Suprapubic skin (tissue), 4 donors: ENCODE results near the gene GRB14. TPM values are rescaled to one million over a fixed set of nuclear protein-coding genes. Genes with fewer than 3 reads are reported as not detected.
"Not testable (repeated sequence)": the region's sequence is repeated elsewhere in the genome, so short reads cannot be mapped to it uniquely, and the experiment has no call there.

Experiments
- DNase-seq, 2 donors: peaks; one replicate each; pipeline ENCODE4 v3.0.0-alpha.2; 2019; ENCODE audit warnings: low spot score in 2 of 2
- H3K27ac ChIP-seq: fragments of 200-600 bp; sonication (generic); one replicate; pipeline ENCODE4 v1.5.1; 2019
- H3K27me3 ChIP-seq: fragments of 200-600 bp; sonication (generic); one replicate; pipeline ENCODE4 v1.5.1; 2019
- H3K36me3 ChIP-seq: fragments of 200-600 bp; sonication (generic); one replicate; pipeline ENCODE4 v1.5.1; 2019
- H3K4me1 ChIP-seq: fragments of 200-600 bp; sonication (generic); one replicate; pipeline ENCODE4 v1.5.1; 2019
- H3K4me3 ChIP-seq: fragments of 200-600 bp; sonication (generic); one replicate; pipeline ENCODE4 v1.5.1; 2019; ENCODE audit warnings: mild to moderate bottlenecking
- H3K9me3 ChIP-seq: fragments of 200-600 bp; sonication (generic); one replicate; pipeline ENCODE4 v1.5.1; 2019
- EP300 ChIP-seq: sonication (generic); formaldehyde crosslinking; IDR thresholded peaks from one replicate; pipeline ENCODE4 v1.6.1; 2017; ENCODE audit warnings: antibody characterized with exemption
- POLR2A ChIP-seq, 2 donors: fragments of 450-650 bp; IDR thresholded peaks; one replicate each; pipeline ENCODE4 v1.6.1; 2017; ENCODE audit warnings: antibody characterized with exemption in 2 of 2, mild to moderate bottlenecking in 2 of 2, moderate library complexity in 2 of 2
- POLR2AphosphoS5 ChIP-seq, 3 donors: sonication (generic); formaldehyde crosslinking; IDR thresholded peaks; one replicate each; pipeline ENCODE4 v1.6.1; 2017; ENCODE audit warnings: antibody characterized with exemption in 3 of 3
- WGBS: methylation state at CpG from one replicate; pipeline ENCODE4 v1.1.5; 2018; 5-methylcytosine and 5-hydroxymethylcytosine counted together
- total RNA-seq, 4 donors: library from RNA; depleted of rRNA; stranded (reverse); fragments of >200 nt; gene quantifications; one replicate each; pipeline ENCODE4 v1.1.0, GENCODE V29; 2016
- TF ChIP-seq, protein P1 (sequence below), 2 donors: fragments of 200-600 bp in 1 of 2; fragments of 450-650 bp in 1 of 2; sonication (generic) in 1 of 2; IDR thresholded peaks; one replicate each; pipeline ENCODE4 v1.5.1; 2016 to 2019; ENCODE audit warnings: antibody characterized with exemption in 2 of 2, mild to moderate bottlenecking in 1 of 2, moderate library complexity in 1 of 2

The GRB14 gene
- total RNA-seq, 4 donors from 2014 or later = 2.2 to 8.4 (median 5.1) TPM

DNA sequence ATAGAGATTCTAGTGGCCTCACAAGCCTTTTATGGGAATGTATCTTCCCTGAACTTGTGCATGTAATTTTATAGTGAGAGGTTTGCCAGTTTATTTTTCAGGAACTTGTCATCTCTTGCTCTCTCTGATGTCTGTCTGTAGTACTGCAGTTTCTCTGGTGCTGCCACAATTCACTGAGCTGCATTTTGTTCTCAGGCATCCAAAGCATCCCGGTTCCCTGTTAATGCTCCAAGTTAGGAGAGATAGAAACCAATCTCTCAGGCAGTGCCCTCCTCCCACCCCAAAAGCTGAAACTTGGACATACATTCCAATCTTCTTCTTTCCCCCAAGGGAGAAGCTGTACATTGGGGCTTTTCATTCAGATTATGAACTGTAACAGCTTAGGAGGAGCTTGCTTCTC lies 30.1 kb upstream of the GRB14 start:
- no peak overlapping the region for H3K27ac ChIP-seq
- H3K4me3 ChIP-seq = no peak overlapping the region
- H3K27me3 ChIP-seq = no peaks in the 10 kb centered on the region
- 56% methylated on average over 1 of the region's 1 CpG for WGBS
- TF ChIP-seq POLR2AphosphoS5 (IDR thresholded peaks at IDR 0.05) (no peak), POLR2A (IDR thresholded peaks at IDR 0.05) (no peak), EP300 (no peak)
- TF ChIP-seq, protein P1, sequence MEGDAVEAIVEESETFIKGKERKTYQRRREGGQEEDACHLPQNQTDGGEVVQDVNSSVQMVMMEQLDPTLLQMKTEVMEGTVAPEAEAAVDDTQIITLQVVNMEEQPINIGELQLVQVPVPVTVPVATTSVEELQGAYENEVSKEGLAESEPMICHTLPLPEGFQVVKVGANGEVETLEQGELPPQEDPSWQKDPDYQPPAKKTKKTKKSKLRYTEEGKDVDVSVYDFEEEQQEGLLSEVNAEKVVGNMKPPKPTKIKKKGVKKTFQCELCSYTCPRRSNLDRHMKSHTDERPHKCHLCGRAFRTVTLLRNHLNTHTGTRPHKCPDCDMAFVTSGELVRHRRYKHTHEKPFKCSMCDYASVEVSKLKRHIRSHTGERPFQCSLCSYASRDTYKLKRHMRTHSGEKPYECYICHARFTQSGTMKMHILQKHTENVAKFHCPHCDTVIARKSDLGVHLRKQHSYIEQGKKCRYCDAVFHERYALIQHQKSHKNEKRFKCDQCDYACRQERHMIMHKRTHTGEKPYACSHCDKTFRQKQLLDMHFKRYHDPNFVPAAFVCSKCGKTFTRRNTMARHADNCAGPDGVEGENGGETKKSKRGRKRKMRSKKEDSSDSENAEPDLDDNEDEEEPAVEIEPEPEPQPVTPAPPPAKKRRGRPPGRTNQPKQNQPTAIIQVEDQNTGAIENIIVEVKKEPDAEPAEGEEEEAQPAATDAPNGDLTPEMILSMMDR (IDR thresholded peaks at IDR 0.05) = no peak
- no peaks in the 10 kb centered on the region for H3K4me1 ChIP-seq
- no peak for DNase-seq
- H3K36me3 ChIP-seq = no peaks in the 10 kb centered on the region
- H3K9me3 ChIP-seq = peaks cover 18% of the 10 kb centered on the region

DNA sequence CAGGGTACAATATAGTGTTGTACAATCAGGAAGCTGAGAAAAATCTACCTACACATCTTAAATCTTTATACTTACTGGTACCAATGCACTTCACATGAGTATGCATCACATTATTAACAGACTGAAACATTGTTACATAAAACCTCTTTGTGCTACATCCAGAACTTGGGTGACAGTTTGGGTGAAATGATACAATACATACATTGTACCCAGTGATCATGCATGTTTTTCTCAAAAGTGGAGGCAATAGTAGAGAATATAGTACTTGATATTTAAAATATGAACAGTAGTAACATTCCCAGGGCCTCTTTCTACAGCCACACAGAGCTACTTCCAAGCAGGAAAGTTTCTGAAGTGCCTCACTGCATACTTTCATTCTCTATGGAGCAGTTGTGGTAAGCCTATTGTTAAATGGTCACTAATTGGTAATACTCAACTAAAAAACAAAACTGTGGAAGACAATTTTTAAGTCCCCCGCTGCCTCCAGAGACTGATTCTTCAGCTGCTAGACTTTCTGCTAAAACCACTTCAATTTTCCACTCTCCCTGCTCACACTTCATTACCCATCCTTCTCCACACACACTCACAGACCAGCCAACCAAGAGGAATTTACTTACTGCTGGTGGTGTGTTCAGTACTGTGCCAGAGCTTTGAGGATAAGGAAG lies 22.9 kb upstream of the GRB14 start:
- Histone ChIP-seq H3K27ac (no peak overlapping the region), H3K27me3 (no peaks in the 10 kb centered on the region), H3K9me3 (peaks cover 18% of the 10 kb centered on the region), H3K4me3 (no peak overlapping the region), H3K4me1 (no peaks in the 10 kb centered on the region), H3K36me3 (no peaks in the 10 kb centered on the region)
- TF ChIP-seq EP300 (no peak), POLR2AphosphoS5 (IDR thresholded peaks at IDR 0.05) (no peak), POLR2A (IDR thresholded peaks at IDR 0.05) (no peak)
- TF ChIP-seq, protein P1 (IDR thresholded peaks at IDR 0.05) = no peak
- DNase-seq = no peak
- 90% methylated on average over 1 of the region's 1 CpG for WGBS

DNA sequence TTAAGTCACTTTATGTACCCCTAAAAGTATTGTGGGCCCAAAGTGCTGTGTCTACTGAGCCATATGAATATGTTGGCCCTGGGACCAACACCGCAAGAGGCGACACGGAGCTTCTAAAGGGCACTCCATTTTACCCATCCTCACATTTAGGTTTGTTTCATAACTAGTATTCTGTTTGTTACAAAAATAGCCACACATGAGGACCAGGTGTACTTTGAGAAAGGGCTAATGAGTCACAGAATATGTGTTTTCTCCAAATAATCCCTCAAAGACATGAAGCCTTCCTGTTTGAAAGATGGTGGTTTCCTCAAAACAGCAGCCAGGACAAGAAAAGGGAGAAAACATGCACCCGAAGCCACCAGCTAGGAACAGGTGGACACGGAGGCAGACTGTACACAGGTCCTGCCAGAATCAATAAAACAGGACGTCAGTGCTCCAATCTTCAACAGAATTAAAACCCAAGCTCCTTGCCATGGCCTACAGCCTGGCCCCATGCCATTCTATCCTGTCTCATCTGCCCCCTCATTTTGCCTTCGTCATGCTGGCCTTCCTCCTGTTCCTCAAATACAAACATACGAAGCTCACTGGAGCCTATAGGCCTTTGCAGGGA lies 21.8 kb upstream of the GRB14 start:
- no peak for TF ChIP-seq POLR2A (IDR thresholded peaks at IDR 0.05)
- TF ChIP-seq, protein P1 (IDR thresholded peaks at IDR 0.05) = no peak
- H3K27ac ChIP-seq = no peak overlapping the region
- H3K27me3 ChIP-seq = no peaks in the 10 kb centered on the region
- peaks cover 6% of the 10 kb centered on the region for H3K9me3 ChIP-seq
- 85% methylated on average over 8 of the region's 8 CpGs for WGBS
- no peaks in the 10 kb centered on the region for H3K36me3 ChIP-seq
- H3K4me3 ChIP-seq = no peak overlapping the region
- H3K4me1 ChIP-seq = no peaks in the 10 kb centered on the region
- DNase-seq = no peak

DNA sequence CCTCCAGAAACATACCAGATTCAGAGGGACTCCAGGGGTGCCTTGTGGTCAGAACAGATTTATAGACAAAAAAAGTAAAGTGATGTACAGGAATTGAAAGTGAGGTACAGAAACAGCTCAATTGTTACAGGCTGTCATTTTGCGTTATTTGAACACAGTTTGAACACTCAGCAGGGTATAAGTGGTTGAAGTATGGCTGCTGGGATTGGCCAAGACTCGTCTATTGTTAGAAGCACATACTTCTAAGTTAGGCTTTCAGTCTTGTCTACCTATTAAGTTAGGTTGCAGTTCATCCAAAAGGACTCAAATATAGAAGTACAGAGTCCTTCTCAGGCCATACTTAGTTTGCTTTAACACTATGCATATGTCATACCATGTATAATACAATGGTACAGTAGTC lies 21.0 kb upstream of the GRB14 start:
- no peak for DNase-seq
- H3K27ac ChIP-seq = no peak overlapping the region
- no peaks in the 10 kb centered on the region for H3K9me3 ChIP-seq
- TF ChIP-seq, protein P1 (IDR thresholded peaks at IDR 0.05) = no peak
- TF ChIP-seq EP300 (no peak), POLR2AphosphoS5 (IDR thresholded peaks at IDR 0.05) (no peak), POLR2A (IDR thresholded peaks at IDR 0.05) (no peak)
- WGBS = 78% methylated on average over 2 of the region's 2 CpGs
- H3K36me3 ChIP-seq = no peaks in the 10 kb centered on the region
- H3K27me3 ChIP-seq = no peaks in the 10 kb centered on the region
- H3K4me3 ChIP-seq = no peak overlapping the region
- no peaks in the 10 kb centered on the region for H3K4me1 ChIP-seq

DNA sequence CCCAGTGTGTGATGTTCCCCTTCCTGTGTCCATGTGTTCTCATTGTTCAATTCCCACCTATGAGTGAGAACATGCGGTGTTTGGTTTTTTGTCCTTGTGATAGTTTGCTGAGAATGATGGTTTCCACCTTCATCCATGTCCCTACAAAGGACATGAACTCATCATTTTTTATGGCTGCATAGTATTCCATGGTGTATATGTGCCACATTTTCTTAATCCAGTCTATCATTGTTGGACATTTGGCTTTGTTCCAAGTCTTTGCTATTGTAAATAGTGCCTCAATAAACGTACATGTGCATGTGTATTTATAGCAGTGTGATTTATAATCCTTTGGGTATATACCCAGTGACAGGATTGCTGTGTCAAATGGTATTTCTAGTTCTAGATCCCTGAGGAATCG lies 7.0 kb upstream of the GRB14 start:
- H3K4me1 ChIP-seq, DNase-seq: not testable (repeated sequence)
- 79% methylated on average over 3 of the region's 3 CpGs for WGBS

More for the DNA sequence above, 7.0 kb upstream of the GRB14 start:
- H3K27ac ChIP-seq, H3K27me3 ChIP-seq, H3K4me3 ChIP-seq, H3K9me3 ChIP-seq, H3K36me3 ChIP-seq: not testable (repeated sequence)
